ENCODE measurements around the gene RAB22A. TPM values are rescaled to one million over a fixed set of nuclear protein-coding genes. Genes with fewer than 3 reads are reported as not detected.

The RAB22A gene
- total RNA-seq, 4 donors from 2014 or later = 4.2 to 25.9 (median 20.7) TPM

- no peaks in the 10 kb centered on the region for H3K27me3 ChIP-seq
- in situ Hi-C loops (cut with MboI; ENCODE audit: low pct_ligation_motif_present in 1 of 4, low pct_unique_long_range_greater_than_20kb in 1 of 4, low sequenced_read_pairs in 3 of 4) (loop anchor here in 1 of 4 donors (5.0 kb wide), 1 partner anchor 78 kb away; no protein-coding TSS in a partner anchor), intact Hi-C loops (cut with DNase I; ENCODE audit: low total_unique reads) (no loop called here)
- H3K36me3 ChIP-seq = no peaks in the 10 kb centered on the region
- WGBS, 2 donors (ENCODE audit: low coverage in 1 of 2) = 96 to 100% methylated on average over 4 to 8 of the region's 8 CpGs
- peaks cover 11 to 49% (median 21%) of the 10 kb centered on the region in 4 donors for H3K4me1 ChIP-seq
- no peak for DNase-seq
- peak overlapping the region in 1 of 4 donors; percentile 93 for H3K27ac ChIP-seq
- H3K4me3 ChIP-seq = peak overlapping the region in 1 of 4 donors; percentile 68
- no peak for TF ChIP-seq CTCF (IDR thresholded peaks at IDR 0.05)
- no peak for TF ChIP-seq POLR2A (IDR thresholded peaks at IDR 0.05)
- TF ChIP-seq EP300 (IDR thresholded peaks at IDR 0.05; ENCODE audit: low read depth) = no peak
- no peak for TF ChIP-seq POLR2AphosphoS5 (IDR thresholded peaks at IDR 0.05)
- no peaks in the 10 kb centered on the region for H3K9me3 ChIP-seq
These were observed 81.1 kb downstream of the RAB22A start for GRCh38 chr20:58390659-58391035.

GRCh38 chr20:58392286-58392685, 82.8 kb downstream of the RAB22A start:
- intact Hi-C loops (cut with DNase I; ENCODE audit: low total_unique reads) = no loop called here
- TF ChIP-seq POLR2AphosphoS5 (IDR thresholded peaks at IDR 0.05) (no peak), POLR2A (IDR thresholded peaks at IDR 0.05) (no peak), CTCF (IDR thresholded peaks at IDR 0.05) (no peak), EP300 (IDR thresholded peaks at IDR 0.05; ENCODE audit: low read depth) (no peak)
- H3K4me3 ChIP-seq = no peak overlapping the region
- DNase-seq = no peak
- H3K36me3 ChIP-seq = no peaks in the 10 kb centered on the region
- H3K27ac ChIP-seq = no peak overlapping the region
- H3K27me3 ChIP-seq = no peaks in the 10 kb centered on the region
- H3K4me1 ChIP-seq = peaks cover 11 to 57% (median 21%) of the 10 kb centered on the region in 4 donors
- 67 to 80% methylated on average over 3 to 4 of the region's 4 CpGs for WGBS, 2 donors (ENCODE audit: low coverage in 1 of 2)
- in situ Hi-C loops (cut with MboI; ENCODE audit: low pct_ligation_motif_present in 1 of 4, low pct_unique_long_range_greater_than_20kb in 1 of 4, low sequenced_read_pairs in 3 of 4) = loop anchor here in 1 of 4 donors (5.0 kb wide), 1 partner anchor 80 kb away; no protein-coding TSS in a partner anchor
- H3K9me3 ChIP-seq = no peaks in the 10 kb centered on the region

- intact Hi-C loops (cut with DNase I; ENCODE audit: low total_unique reads) = no loop called here
- Histone ChIP-seq H3K27ac (no peak overlapping the region), H3K36me3 (no peaks in the 10 kb centered on the region), H3K4me3 (no peak overlapping the region), H3K9me3 (no peaks in the 10 kb centered on the region), H3K27me3 (no peaks in the 10 kb centered on the region), H3K4me1 (peaks cover 11 to 57% (median 21%) of the 10 kb centered on the region in 4 donors)
- TF ChIP-seq CTCF (IDR thresholded peaks at IDR 0.05) (no peak), POLR2A (IDR thresholded peaks at IDR 0.05) (no peak), EP300 (IDR thresholded peaks at IDR 0.05; ENCODE audit: low read depth) (no peak), POLR2AphosphoS5 (IDR thresholded peaks at IDR 0.05) (no peak)
- no peak for DNase-seq
- WGBS, 2 donors (ENCODE audit: low coverage in 1 of 2) = 57 to 78% methylated on average over 2 to 3 of the region's 3 CpGs
- in situ Hi-C loops (cut with MboI; ENCODE audit: low pct_ligation_motif_present in 1 of 4, low pct_unique_long_range_greater_than_20kb in 1 of 4, low sequenced_read_pairs in 3 of 4) = loop anchor here in 1 of 4 donors (5.0 kb wide), 1 partner anchor 81 kb away; no protein-coding TSS in a partner anchor
These were observed 83.8 kb downstream of the RAB22A start for GRCh38 chr20:58393299-58393698.

GRCh38 chr20:58394801-58395200, 85.3 kb downstream of the RAB22A start:
- intact Hi-C loops (cut with DNase I; ENCODE audit: low total_unique reads) = no loop called here
- in situ Hi-C loops (cut with MboI; ENCODE audit: low pct_ligation_motif_present in 1 of 4, low pct_unique_long_range_greater_than_20kb in 1 of 4, low sequenced_read_pairs in 3 of 4) = loop anchor here in 1 of 4 donors (5.0 kb wide), 1 partner anchor 82 kb away; no protein-coding TSS in a partner anchor
- 60 to 73% methylated on average over 4 of the region's 4 CpGs for WGBS, 2 donors (ENCODE audit: low coverage in 1 of 2)
- no peak overlapping the region for H3K27ac ChIP-seq
- no peak for TF ChIP-seq EP300 (IDR thresholded peaks at IDR 0.05; ENCODE audit: low read depth)
- TF ChIP-seq POLR2AphosphoS5 (IDR thresholded peaks at IDR 0.05) = no peak
- no peak for TF ChIP-seq CTCF (IDR thresholded peaks at IDR 0.05)
- TF ChIP-seq POLR2A (IDR thresholded peaks at IDR 0.05) = no peak
- no peak for DNase-seq
- no peaks in the 10 kb centered on the region for H3K27me3 ChIP-seq
- no peak overlapping the region for H3K4me3 ChIP-seq
- H3K36me3 ChIP-seq = no peaks in the 10 kb centered on the region
- peaks cover 11 to 59% (median 19%) of the 10 kb centered on the region in 4 donors for H3K4me1 ChIP-seq
- H3K9me3 ChIP-seq = no peaks in the 10 kb centered on the region
